GM12864 (cell line): ENCODE results near the gene ZFPL1.

Experiments used
- DNase-seq: peaks from one replicate; pipeline ENCODE4 v3.0.0-alpha.2; 2011; ENCODE audit warnings: low read depth
- H3K4me3 ChIP-seq: 2 replicates; pipeline ENCODE4 v1.5.1; 2011; ENCODE audit warnings: mild to moderate bottlenecking, low read depth, low read length, control low read depth
- TF ChIP-seq, protein P1 (sequence below): IDR thresholded peaks from 2 replicates; pipeline ENCODE4 v1.5.1; 2011; ENCODE audit warnings: low read depth, mild to moderate bottlenecking, moderate library complexity, low read length, control low read depth, inconsistent platforms; ENCODE audit errors: missing control alignments

ZFPL1 gene

DNA sequence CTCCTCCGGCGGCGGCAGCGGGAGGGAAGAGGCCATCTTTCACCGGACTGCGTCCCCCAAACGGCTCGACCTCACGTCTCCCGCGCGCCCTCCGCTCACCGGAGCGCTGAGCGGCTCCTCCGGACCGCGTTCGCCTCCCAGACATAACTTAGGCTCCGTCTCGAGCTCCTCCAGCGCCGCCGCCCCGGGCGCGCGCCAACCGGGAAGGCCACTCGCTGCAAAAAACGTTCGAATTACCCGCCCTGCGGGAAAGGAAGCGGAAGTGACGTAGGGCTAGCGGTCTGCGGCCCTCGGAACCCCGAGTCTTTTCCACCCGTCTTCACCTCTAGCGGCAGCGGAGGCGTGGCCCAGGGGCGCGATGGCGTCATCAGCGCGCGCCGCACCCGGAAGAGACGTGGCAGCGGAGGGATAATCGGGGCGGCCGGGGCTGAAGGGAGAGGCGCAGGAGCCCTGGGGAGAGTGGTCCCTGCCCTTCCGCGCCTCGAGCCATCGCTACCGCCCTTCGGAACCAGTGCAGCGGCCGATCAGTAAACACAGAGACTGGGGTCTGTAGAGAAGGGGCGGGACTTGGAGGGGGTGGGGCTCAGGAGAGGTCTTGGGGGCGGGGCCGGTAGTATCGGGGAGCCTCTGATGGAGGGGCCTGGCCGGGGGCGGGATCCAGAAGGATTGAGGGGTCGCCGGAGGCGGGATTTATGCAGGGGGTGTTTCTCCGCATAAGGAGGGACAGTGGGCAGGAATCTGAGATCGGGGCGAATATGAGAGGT, at the start of gene ZFPL1, which contains the start of gene CDCA5:
TSS of gene ZFPL1 (plus strand) at position 389 of the 764 bp plus-strand sequence. CDS start 477 bp downstream, outside the sequence.
TSS of gene CDCA5 (minus strand) at position 207 of the 764 bp plus-strand sequence. CDS start at position 145, 62 bp downstream.
- TF ChIP-seq, protein P1, sequence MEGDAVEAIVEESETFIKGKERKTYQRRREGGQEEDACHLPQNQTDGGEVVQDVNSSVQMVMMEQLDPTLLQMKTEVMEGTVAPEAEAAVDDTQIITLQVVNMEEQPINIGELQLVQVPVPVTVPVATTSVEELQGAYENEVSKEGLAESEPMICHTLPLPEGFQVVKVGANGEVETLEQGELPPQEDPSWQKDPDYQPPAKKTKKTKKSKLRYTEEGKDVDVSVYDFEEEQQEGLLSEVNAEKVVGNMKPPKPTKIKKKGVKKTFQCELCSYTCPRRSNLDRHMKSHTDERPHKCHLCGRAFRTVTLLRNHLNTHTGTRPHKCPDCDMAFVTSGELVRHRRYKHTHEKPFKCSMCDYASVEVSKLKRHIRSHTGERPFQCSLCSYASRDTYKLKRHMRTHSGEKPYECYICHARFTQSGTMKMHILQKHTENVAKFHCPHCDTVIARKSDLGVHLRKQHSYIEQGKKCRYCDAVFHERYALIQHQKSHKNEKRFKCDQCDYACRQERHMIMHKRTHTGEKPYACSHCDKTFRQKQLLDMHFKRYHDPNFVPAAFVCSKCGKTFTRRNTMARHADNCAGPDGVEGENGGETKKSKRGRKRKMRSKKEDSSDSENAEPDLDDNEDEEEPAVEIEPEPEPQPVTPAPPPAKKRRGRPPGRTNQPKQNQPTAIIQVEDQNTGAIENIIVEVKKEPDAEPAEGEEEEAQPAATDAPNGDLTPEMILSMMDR: no peak
- peak within 1 kb of the TSS; percentile 92 for H3K4me3 ChIP-seq
- peak; percentile 85 for DNase-seq

DNA sequence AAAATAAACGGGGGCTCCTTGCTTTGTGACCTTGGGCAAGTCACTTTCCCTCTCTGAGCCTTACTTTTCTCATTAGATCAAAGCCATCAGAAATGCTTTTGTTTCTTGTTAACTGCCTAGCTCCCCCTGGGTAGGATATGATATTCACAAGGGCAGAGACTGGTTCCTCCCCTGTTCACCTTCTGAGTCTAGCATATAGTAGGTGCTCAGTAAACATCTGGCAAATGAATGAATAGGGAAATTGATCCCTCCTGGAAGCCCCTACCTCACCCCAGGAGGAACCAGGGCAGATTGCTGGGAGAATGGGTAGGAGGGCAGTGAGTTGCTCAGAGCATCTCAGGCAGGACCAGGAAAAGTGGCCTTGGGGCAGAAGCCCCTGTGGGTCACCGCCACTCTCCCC, 49.6 kb upstream of the ZFPL1 start:
- DNase-seq: no peak
- no peak overlapping the region for H3K4me3 ChIP-seq
- TF ChIP-seq, protein P1: no peak

DNA sequence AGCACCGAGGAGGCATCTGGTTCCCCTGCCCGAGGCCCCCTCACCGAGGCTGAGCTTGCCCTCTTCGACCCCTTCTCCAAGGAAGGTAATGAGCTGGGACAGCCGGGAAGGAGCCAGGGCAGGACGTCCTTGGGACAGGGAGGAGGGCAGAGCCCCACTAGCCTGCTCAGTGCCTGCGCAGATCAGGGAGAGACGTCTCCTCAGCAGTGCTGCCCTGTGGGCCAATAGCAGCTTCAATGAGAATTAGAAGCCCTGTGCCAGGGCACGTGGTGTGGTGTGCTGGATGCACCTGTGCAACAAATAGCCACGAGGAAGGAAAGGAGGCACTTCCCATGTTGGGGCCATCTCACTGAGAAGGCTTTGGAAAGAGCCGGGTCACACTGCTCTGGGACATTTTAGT, 48.4 kb upstream of the ZFPL1 start:
- TF ChIP-seq, protein P1: no peak
- H3K4me3 ChIP-seq: no peak overlapping the region
- DNase-seq: no peak

DNA sequence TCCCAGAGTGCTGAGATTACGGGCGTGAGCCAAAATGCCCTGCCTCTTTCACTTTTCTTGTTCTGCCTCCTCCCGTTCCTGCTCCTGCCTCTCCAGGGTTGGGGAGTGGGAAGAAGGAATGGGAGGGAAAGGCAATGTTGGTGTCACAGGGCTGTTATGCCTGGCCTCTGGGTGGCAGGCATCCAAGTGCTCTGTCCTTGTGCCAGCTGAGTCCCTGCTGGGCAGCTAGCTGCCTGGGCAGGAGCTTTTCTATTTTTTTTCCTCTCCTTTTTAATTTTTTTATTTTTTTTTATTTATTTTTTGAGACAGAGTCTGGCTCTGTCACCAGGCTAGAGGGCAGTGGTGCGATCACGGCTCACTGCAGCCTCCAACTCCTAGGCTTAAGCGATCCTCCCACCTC, 47.1 kb upstream of the ZFPL1 start:
- DNase-seq: no peak
- H3K4me3 ChIP-seq: no peak overlapping the region
- TF ChIP-seq, protein P1: no peak

- TF ChIP-seq, protein P1: no peak
- H3K4me3 ChIP-seq: peak overlapping the region; percentile 81
- no peak for DNase-seq
Measured at GRCh38 chr11:65040520-65040846, 43.5 kb upstream of the ZFPL1 start.

- peak; percentile 87 for DNase-seq
- TF ChIP-seq, protein P1: no peak
- peak within 1 kb of the TSS; percentile 81 for H3K4me3 ChIP-seq
Measured at GRCh38 chr11:65040847-65041622, 43.0 kb upstream of the ZFPL1 start, which contains the start of gene SAC3D1. TSS of gene SAC3D1 (plus strand) at chr11:65041210. CDS start at chr11:65041293, 83 bp downstream.
